HEK293 (cell line): ENCODE results near the gene KLHDC3.
A peak's percentile ranks its signal among the peaks of the same experiment; 100 is the strongest.

Experiments
- CTCF ChIA-PET: fragments of 350-600 bp; formaldehyde crosslinking; extraction: SDS; loops from one replicate; lab custom pipeline; 2021; ENCODE audit warnings: antibody characterized with exemption; lab: Yijun Ruan, JAX
- POLR2A ChIA-PET: fragments of 300-600 bp; formaldehyde crosslinking; extraction: SDS; loops from one replicate; lab custom pipeline; 2020; ENCODE audit warnings: antibody characterized with exemption, inconsistent platforms; lab: Yijun Ruan, JAX
- H3K27ac ChIP-seq: fragments of 200-500 bp; sonication (Bioruptor generic); 2 replicates; pipeline ENCODE4 v1.5.1; 2014; ENCODE audit warnings: low read depth, low read length, control low read depth, inconsistent platforms; ENCODE audit errors: extremely low read depth
- H3K36me3 ChIP-seq, 2 experiments: fragments of 200-500 bp in 1 of 2; sonication (Bioruptor generic) in 1 of 2; 1 replicate in 1 of 2; 2 replicates in 1 of 2; pipeline ENCODE4 v1.5.1; 2014 to 2017; ENCODE audit warnings: inconsistent platforms in 2 of 2, low read length in 2 of 2; ENCODE audit not compliant: control insufficient read depth in 2 of 2, insufficient read depth in 1 of 2
- H3K4me1 ChIP-seq: fragments of 200-500 bp; sonication (Bioruptor generic); 2 replicates; pipeline ENCODE4 v1.5.1; 2014; ENCODE audit warnings: mild to moderate bottlenecking, low read length, inconsistent platforms; ENCODE audit not compliant: control insufficient read depth, insufficient read depth
- H3K4me3 ChIP-seq: 2 replicates; pipeline ENCODE4 v1.5.1; 2011; ENCODE audit warnings: low read depth, mild to moderate bottlenecking, control low read depth, low read length, moderate library complexity
- H3K9me3 ChIP-seq: fragments of 200-500 bp; sonication (Bioruptor generic); 2 replicates; pipeline ENCODE4 v1.5.1; 2014; ENCODE audit warnings: low read depth, low read length, inconsistent platforms; ENCODE audit not compliant: control insufficient read depth, insufficient read depth
- FEZF1 ChIP-seq: fragments of 450-650 bp; formaldehyde crosslinking; IDR thresholded peaks from 2 replicates; pipeline ENCODE4 v1.5.1; 2016; ENCODE audit warnings: missing biosample characterization, missing genetic modification characterization
- GLIS2 ChIP-seq: fragments of 450-650 bp; formaldehyde crosslinking; IDR thresholded peaks from 2 replicates; pipeline ENCODE4 v1.5.1; 2016; ENCODE audit warnings: missing biosample characterization, missing genetic modification characterization
- KLF7 ChIP-seq: fragments of 450-650 bp; formaldehyde crosslinking; IDR thresholded peaks from 2 replicates; pipeline ENCODE4 v1.5.1; 2016; ENCODE audit warnings: missing biosample characterization, missing genetic modification characterization, borderline replicate concordance
- MEIS1 ChIP-seq: sonication (generic); formaldehyde crosslinking; IDR thresholded peaks from 2 replicates; pipeline ENCODE4 v1.8.1; 2022; ENCODE audit warnings: missing genetic modification reagents, mild to moderate bottlenecking, borderline replicate concordance
- PRDM2 ChIP-seq: fragments of 450-650 bp; formaldehyde crosslinking; IDR thresholded peaks from 2 replicates; pipeline ENCODE4 v1.5.1; 2016; ENCODE audit warnings: missing biosample characterization, missing genetic modification characterization, borderline replicate concordance
- PRDM6 ChIP-seq: fragments of 450-650 bp; formaldehyde crosslinking; IDR thresholded peaks from 2 replicates; pipeline ENCODE4 v1.5.1; 2017; ENCODE audit warnings: missing biosample characterization, missing genetic modification characterization
- SP7 ChIP-seq: fragments of 450-650 bp; formaldehyde crosslinking; IDR thresholded peaks from 2 replicates; pipeline ENCODE4 v1.5.1; 2016; ENCODE audit warnings: missing biosample characterization, missing genetic modification characterization
- WT1 ChIP-seq: fragments of 450-650 bp; formaldehyde crosslinking; IDR thresholded peaks from 2 replicates; pipeline ENCODE4 v1.5.1; 2016; ENCODE audit warnings: missing biosample characterization, missing genetic modification characterization
- ZNF140 ChIP-seq: fragments of 450-650 bp; formaldehyde crosslinking; IDR thresholded peaks from 2 replicates; pipeline ENCODE4 v1.5.1; 2016; ENCODE audit warnings: missing biosample characterization, missing genetic modification characterization
- ZNF18 ChIP-seq: fragments of 450-650 bp; formaldehyde crosslinking; IDR thresholded peaks from 2 replicates; pipeline ENCODE4 v1.5.1; 2016; ENCODE audit warnings: missing biosample characterization, missing genetic modification characterization
- ZNF19 ChIP-seq: fragments of 450-650 bp; formaldehyde crosslinking; IDR thresholded peaks from 2 replicates; pipeline ENCODE4; 2016; ENCODE audit warnings: missing biosample characterization, missing genetic modification characterization, low read depth
- ZNF2 ChIP-seq: fragments of 450-650 bp; formaldehyde crosslinking; IDR thresholded peaks from 2 replicates; pipeline ENCODE4 v1.5.1; 2016; ENCODE audit warnings: missing biosample characterization, missing genetic modification characterization
- ZNF221 ChIP-seq: fragments of 450-650 bp; formaldehyde crosslinking; IDR thresholded peaks from 2 replicates; pipeline ENCODE4 v1.5.1; 2017; ENCODE audit warnings: missing biosample characterization, missing genetic modification characterization, borderline replicate concordance
- ZNF530 ChIP-seq: fragments of 450-650 bp; formaldehyde crosslinking; IDR thresholded peaks from 2 replicates; pipeline ENCODE4 v1.5.1; 2016; ENCODE audit warnings: low read depth, missing biosample characterization, missing genetic modification characterization
- ZNF555 ChIP-seq: fragments of 450-650 bp; formaldehyde crosslinking; conservative IDR thresholded peaks from 2 replicates; pipeline ENCODE4 v1.5.1; 2017; ENCODE audit warnings: missing biosample characterization, mild to moderate bottlenecking, missing genetic modification characterization, inconsistent platforms
- ZNF558 ChIP-seq: fragments of 450-650 bp; formaldehyde crosslinking; IDR thresholded peaks from 2 replicates; pipeline ENCODE4 v1.5.1; 2016; ENCODE audit warnings: missing biosample characterization, missing genetic modification characterization
- ZNF654 ChIP-seq: fragments of 450-650 bp; formaldehyde crosslinking; IDR thresholded peaks from 2 replicates; pipeline ENCODE4 v1.5.1; 2016; ENCODE audit warnings: low read depth, missing biosample characterization, missing genetic modification characterization
- TF ChIP-seq, protein P1 (sequence below): fragments of 450-650 bp; IDR thresholded peaks from 2 replicates; pipeline ENCODE4 v1.5.1; 2018; ENCODE audit warnings: missing biosample characterization, mild to moderate bottlenecking, missing genetic modification characterization
- TF ChIP-seq, protein P2 (sequence below): fragments of 450-650 bp; formaldehyde crosslinking; IDR thresholded peaks from 2 replicates; pipeline ENCODE4 v1.5.1; 2017; ENCODE audit warnings: missing biosample characterization, missing genetic modification characterization

The KLHDC3 gene

DNA sequence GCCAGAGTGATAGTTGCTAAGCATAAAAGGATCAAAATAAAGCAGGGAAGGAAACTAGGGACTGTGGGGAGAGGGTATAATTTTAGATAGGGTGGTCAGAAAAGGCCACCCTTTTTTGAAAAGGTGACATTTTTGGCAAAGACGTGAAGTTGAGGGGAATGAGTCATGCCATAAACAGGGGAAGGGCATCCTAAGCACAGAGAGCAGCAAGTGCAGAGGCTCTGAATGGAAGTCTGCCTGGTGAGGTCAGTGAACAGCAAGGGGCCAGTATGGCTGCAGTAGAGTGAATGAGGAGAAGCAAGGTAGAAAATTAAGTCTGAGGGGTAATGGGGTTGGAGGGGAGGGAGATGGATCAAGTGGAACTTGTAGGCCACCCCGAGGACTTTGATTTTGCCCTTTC, 47.8 kb downstream of the KLHDC3 start:
- POLR2A ChIA-PET = no interaction called here

DNA sequence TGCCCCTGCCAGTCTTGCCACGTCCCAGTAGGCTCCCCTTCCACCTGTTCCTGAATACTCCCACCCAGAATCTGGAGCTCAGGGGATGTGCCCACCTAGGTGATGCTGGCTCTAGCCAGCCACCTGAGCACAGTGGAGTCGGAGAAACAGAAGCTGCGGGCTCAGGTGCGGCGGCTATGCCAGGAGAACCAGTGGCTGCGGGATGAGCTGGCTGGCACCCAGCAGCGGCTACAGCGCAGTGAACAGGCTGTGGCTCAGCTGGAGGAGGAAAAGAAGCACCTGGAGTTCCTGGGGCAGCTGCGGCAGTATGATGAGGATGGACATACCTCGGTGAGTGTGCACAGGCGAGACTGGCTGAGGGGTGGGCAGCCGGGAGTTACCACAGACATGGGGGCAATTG, 48.8 kb downstream of the KLHDC3 start:
- Histone ChIP-seq H3K4me3 (no peak overlapping the region), H3K9me3 (no peaks in the 10 kb centered on the region), H3K27ac (no peak overlapping the region), H3K4me1 (peaks cover 9% of the 10 kb centered on the region), H3K36me3 (peaks cover 9 to 52% of the 10 kb centered on the region in 2 experiments; a peak in 2 of 3 replicates)
- CTCF ChIA-PET = interaction anchor here (0.7 to 2.4 kb wide), 5 partner anchors 9 to 162 kb away, joined by 3 to 8 read pairs (median 3); no protein-coding TSS in a partner anchor
- POLR2A ChIA-PET = interaction anchor here (1.0 kb wide), 1 partner anchor 9 kb away, joined by 4 read pairs; the partner anchor contains the start of gene CUL7
- TF ChIP-seq ZNF558 (no peak), WT1 (no peak), ZNF140 (no peak), ZNF19 (no peak), ZNF530 (tag by site-specific recombination) (no peak)

More for the DNA sequence above, 47.8 kb downstream of the KLHDC3 start:
- H3K36me3 ChIP-seq = peaks cover 16 to 59% of the 10 kb centered on the region in 2 experiments; a peak in 2 of 3 replicates
- no peak for TF ChIP-seq ZNF221
- no peak for TF ChIP-seq MEIS1 (CRISPR knock-in tag)
- TF ChIP-seq ZNF18 = no peak
- TF ChIP-seq GLIS2 (tag by site-specific recombination) = no peak
- TF ChIP-seq PRDM2 = no peak
- TF ChIP-seq ZNF555 = no peak
- H3K4me3 ChIP-seq = no peak overlapping the region
- no peaks in the 10 kb centered on the region for H3K9me3 ChIP-seq
- no peak overlapping the region for H3K27ac ChIP-seq
- CTCF ChIA-PET = interaction anchor here (0.6 to 4.6 kb wide), 3 partner anchors 81 to 108 kb away, joined by 3 to 26 read pairs (median 6); no protein-coding TSS in a partner anchor
- H3K4me1 ChIP-seq = peaks cover 9% of the 10 kb centered on the region

DNA sequence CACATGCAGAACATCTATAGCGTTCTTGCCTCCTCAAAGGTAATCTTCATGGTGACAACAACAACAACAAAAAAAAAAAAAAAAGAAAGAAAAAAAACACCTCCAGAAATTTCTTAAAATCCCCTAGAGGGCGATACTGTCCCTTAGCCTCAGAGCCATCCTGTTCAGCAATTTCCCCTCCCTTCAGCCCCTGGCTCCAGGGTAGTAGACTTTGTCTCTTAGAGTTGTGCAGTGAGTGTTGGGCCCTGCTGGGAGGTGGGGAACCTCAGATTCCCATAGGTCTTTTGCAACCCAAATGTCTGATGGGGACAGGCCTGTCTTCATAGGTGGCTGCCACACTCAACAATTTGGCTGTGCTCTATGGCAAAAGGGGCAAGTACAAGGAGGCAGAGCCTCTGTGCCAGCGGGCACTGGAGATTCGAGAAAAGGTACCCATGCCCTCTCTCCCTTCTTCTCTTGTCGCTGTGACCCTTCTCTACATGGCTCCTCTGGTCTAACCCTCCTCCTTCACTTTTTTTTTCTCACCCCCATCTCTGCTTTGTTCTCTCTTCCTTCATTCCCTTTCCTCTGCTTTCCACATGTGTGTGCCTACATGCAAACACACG, 56.1 kb downstream of the KLHDC3 start:
- H3K27ac ChIP-seq = no peak overlapping the region
- CTCF ChIA-PET = interaction anchor here (0.6 to 7.6 kb wide), 20 partner anchors 9 to 1326 kb away, joined by 3 to 83 read pairs (median 4); partner anchors contain the start of genes KLC4 and MRPL2
- POLR2A ChIA-PET = interaction anchor here (0.7 kb wide), 2 partner anchors 11 to 198 kb away, joined by 4 read pairs; partner anchors contain the start of genes KLC4 and MRPL2
- TF ChIP-seq FEZF1 (no peak), KLF7 (tag by site-specific recombination) (no peak), ZNF2 (tag by site-specific recombination) (0 out of 2 replicates have a peak, but pooled peaks have one; percentile 21), ZNF140 (peak; percentile 36; the same call in 1 of the 2 replicates), SP7 (tag by site-specific recombination) (0 out of 2 replicates have a peak, but pooled peaks have one; percentile 18), ZNF654 (tag by site-specific recombination) (peak; percentile 71), PRDM6 (tag by site-specific recombination) (no peak)
- TF ChIP-seq, protein P1, sequence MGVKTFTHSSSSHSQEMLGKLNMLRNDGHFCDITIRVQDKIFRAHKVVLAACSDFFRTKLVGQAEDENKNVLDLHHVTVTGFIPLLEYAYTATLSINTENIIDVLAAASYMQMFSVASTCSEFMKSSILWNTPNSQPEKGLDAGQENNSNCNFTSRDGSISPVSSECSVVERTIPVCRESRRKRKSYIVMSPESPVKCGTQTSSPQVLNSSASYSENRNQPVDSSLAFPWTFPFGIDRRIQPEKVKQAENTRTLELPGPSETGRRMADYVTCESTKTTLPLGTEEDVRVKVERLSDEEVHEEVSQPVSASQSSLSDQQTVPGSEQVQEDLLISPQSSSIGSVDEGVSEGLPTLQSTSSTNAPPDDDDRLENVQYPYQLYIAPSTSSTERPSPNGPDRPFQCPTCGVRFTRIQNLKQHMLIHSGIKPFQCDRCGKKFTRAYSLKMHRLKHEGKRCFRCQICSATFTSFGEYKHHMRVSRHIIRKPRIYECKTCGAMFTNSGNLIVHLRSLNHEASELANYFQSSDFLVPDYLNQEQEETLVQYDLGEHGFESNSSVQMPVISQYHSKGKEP (tag by site-specific recombination) = no peak
- TF ChIP-seq, protein P2, sequence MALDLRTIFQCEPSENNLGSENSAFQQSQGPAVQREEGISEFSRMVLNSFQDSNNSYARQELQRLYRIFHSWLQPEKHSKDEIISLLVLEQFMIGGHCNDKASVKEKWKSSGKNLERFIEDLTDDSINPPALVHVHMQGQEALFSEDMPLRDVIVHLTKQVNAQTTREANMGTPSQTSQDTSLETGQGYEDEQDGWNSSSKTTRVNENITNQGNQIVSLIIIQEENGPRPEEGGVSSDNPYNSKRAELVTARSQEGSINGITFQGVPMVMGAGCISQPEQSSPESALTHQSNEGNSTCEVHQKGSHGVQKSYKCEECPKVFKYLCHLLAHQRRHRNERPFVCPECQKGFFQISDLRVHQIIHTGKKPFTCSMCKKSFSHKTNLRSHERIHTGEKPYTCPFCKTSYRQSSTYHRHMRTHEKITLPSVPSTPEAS (tag by site-specific recombination) = no peak

More for the DNA sequence above, 56.1 kb downstream of the KLHDC3 start:
- no peaks in the 10 kb centered on the region for H3K4me1 ChIP-seq
- H3K9me3 ChIP-seq = no peaks in the 10 kb centered on the region
- peaks cover 3 to 56% of the 10 kb centered on the region in 2 experiments; a peak in 2 of 3 replicates for H3K36me3 ChIP-seq
- H3K4me3 ChIP-seq = no peak overlapping the region
